ENCODE data around the gene SIK3.

DNA sequence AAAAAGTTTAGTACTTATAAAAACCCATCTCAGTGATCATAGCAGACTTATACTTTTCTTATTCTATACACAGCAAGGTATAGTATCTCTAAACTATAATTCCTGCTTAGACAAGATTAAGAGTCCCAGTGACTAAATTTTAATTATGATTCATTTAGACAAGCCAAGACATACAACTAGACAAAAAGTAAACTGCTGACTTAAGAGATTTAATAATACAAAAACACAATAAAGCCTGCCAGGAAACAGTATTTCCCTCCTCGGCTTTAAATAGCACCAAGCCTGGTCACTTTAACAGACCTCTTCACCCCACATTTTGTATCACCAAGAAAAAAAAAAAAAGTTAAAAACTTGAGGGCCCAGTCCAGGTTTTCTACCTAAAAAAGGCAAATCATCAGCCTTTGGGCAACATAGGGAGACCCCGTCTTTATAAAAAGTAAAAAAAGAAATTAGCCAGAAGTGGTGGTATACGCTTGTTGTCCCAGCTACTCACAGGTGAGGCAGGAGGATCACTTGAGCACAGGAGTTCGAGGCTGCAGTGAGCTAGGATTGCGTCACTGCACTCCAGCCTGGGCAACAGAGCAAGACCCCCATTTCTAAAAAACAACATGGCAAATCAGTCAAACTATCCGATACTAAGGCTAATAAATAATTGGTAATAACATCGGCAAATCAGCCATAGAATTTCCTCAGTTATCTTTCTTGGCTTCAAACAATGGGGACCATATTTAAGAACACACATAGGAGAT, 53.8 kb downstream of the SIK3 start:
- TF ChIP-seq POLR2A (IDR thresholded peaks at IDR 0.05; ENCODE audit: extremely low read depth, insufficient read length) (no peak), CTCF (IDR thresholded peaks at IDR 0.05; ENCODE audit: low read depth, low read length) (no peak), MYC (IDR thresholded peaks at IDR 0.05; ENCODE audit: low read depth, low read length) (no peak)
